Fibroblast of villous mesenchyme (primary cell): ENCODE results near the gene ARL6. TPM values are rescaled to one million over a fixed set of nuclear protein-coding genes. Genes with fewer than 3 reads are reported as not detected.

Experiments used
- DNase-seq: peaks from one replicate; pipeline ENCODE4 v3.0.0-alpha.2; 2010; ENCODE audit warnings: low read depth
- H3K4me3 ChIP-seq: 2 replicates; pipeline ENCODE4 v1.5.1; 2011; ENCODE audit warnings: low read depth, mild to moderate bottlenecking, low read length
- total RNA-seq: library from RNA; depleted of rRNA; stranded (reverse); fragments of >200 nt; gene quantifications from 2 replicates; pipeline ENCODE4 v1.2.3, GENCODE V29; 2012
- TF ChIP-seq, protein P1 (sequence below): IDR thresholded peaks from 2 replicates; pipeline ENCODE4 v1.5.1; 2012; ENCODE audit warnings: low read depth, mild to moderate bottlenecking, low read length; ENCODE audit not compliant: insufficient read depth

The ARL6 gene
- total RNA-seq, 1 donor = 17.3 TPM

GRCh38 chr3:97742036-97742435 is 22.5 kb upstream of the ARL6 start:
- TF ChIP-seq, protein P1, sequence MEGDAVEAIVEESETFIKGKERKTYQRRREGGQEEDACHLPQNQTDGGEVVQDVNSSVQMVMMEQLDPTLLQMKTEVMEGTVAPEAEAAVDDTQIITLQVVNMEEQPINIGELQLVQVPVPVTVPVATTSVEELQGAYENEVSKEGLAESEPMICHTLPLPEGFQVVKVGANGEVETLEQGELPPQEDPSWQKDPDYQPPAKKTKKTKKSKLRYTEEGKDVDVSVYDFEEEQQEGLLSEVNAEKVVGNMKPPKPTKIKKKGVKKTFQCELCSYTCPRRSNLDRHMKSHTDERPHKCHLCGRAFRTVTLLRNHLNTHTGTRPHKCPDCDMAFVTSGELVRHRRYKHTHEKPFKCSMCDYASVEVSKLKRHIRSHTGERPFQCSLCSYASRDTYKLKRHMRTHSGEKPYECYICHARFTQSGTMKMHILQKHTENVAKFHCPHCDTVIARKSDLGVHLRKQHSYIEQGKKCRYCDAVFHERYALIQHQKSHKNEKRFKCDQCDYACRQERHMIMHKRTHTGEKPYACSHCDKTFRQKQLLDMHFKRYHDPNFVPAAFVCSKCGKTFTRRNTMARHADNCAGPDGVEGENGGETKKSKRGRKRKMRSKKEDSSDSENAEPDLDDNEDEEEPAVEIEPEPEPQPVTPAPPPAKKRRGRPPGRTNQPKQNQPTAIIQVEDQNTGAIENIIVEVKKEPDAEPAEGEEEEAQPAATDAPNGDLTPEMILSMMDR = no peak
- DNase-seq = no peak
- no peak overlapping the region for H3K4me3 ChIP-seq

GRCh38 chr3:97744289-97744688 is 20.3 kb upstream of the ARL6 start:
- no peak overlapping the region for H3K4me3 ChIP-seq
- no peak for DNase-seq
- TF ChIP-seq, protein P1 = no peak

DNA sequence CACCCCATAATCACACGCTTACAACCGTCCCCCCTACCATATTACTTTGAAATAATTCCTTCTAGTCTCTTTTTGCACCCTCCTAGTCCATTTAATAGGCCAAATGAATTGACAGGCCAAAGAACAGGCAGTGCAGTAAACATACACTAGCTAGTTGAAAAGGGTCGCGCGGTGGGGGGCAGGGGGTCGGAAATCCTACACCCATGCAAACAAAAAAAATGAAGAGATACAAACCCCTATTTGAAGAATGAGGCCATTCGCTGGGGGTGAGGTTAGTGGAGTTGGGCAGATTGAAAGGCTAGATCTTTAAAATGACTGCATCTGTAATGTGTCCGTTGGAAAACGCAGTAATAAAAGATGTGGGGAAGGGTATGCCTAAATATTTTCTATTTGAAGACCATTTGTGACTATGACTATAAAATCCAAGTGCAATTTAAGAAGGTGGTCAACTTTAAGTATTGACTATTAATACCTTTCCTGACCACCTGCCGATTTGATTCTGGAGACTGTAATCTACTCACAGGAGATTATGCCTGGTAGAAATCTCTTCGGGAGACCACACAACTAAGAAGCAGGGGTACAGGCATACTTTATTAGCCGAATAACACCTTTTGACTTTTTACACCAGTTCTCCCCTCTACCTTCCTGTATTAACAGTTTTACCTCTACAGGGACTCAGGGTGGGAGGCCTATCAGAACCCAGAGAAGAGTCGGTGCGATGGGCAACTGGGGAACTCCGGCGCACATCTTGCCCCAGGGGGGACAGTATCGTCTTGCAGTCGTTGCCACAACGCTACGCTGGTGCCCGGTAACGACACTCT is 762 bp upstream of the ARL6 start:
- TF ChIP-seq, protein P1 = no peak
- DNase-seq = no peak
- peak overlapping the region; percentile 90 for H3K4me3 ChIP-seq

- H3K4me3 ChIP-seq = peak overlapping the region; percentile 90
- TF ChIP-seq, protein P1 = no peak
- peak; percentile 4 for DNase-seq
These were observed 778 bp downstream of the ARL6 start for GRCh38 chr3:97765336-97765735.

GRCh38 chr3:97772926-97773325 is 8.4 kb downstream of the ARL6 start:
- TF ChIP-seq, protein P1 = no peak
- DNase-seq = no peak
- no peak overlapping the region for H3K4me3 ChIP-seq

GRCh38 chr3:97778152-97778551 is 13.6 kb downstream of the ARL6 start:
- TF ChIP-seq, protein P1 = no peak
- peak; percentile 23 for DNase-seq
- no peak overlapping the region for H3K4me3 ChIP-seq
